ENCODE measurements around the gene TRPC1.

Gene TRPC1

DNA sequence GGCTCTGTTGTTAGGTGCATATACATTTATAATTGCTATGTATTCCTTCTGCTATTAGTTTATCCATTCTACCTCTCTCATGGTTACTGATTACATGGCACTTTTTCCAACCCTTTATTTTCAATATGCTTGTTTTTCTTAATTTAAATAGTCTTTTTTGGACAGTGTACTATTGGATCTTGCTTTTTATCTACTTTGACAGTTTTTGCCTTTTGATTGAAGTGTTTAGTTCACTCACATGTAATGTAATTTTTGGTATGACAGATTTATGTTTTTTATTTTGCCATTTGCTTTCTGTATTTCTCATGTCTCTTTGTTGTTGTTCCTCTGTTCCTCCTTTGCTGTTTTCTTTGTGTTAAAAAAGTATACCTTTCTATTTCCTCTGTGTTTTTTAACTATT, 44.5 kb downstream of the TRPC1 start:
- no peak for TF ChIP-seq ZFX (IDR thresholded peaks at IDR 0.05)
- TF ChIP-seq, protein P1, sequence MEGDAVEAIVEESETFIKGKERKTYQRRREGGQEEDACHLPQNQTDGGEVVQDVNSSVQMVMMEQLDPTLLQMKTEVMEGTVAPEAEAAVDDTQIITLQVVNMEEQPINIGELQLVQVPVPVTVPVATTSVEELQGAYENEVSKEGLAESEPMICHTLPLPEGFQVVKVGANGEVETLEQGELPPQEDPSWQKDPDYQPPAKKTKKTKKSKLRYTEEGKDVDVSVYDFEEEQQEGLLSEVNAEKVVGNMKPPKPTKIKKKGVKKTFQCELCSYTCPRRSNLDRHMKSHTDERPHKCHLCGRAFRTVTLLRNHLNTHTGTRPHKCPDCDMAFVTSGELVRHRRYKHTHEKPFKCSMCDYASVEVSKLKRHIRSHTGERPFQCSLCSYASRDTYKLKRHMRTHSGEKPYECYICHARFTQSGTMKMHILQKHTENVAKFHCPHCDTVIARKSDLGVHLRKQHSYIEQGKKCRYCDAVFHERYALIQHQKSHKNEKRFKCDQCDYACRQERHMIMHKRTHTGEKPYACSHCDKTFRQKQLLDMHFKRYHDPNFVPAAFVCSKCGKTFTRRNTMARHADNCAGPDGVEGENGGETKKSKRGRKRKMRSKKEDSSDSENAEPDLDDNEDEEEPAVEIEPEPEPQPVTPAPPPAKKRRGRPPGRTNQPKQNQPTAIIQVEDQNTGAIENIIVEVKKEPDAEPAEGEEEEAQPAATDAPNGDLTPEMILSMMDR (conservative IDR thresholded peaks at IDR 0.05): no peak

DNA sequence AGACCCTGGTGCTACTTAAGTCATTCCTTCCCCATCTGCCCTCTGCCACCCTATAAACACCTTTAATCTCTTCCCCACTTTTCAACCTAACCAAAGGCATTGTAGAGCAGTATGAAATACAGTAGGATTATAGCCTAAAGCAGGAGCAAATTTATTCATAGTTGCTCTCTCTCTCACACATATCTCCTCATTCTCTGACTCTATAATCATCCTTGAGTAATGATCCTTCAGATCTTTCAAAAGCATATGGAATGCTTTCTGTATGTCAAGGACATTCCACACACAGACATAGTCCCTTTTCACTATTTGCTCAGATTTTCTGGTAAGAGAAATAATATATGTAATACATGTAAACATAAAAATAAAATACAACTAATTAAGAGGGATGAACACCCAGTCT, 54.1 kb downstream of the TRPC1 start:
- TF ChIP-seq, protein P1 (conservative IDR thresholded peaks at IDR 0.05): no peak
- no peak for TF ChIP-seq ZFX (IDR thresholded peaks at IDR 0.05)
- H3K27ac ChIP-seq: no peak overlapping the region

More for the DNA sequence above, 44.5 kb downstream of the TRPC1 start:
- no peak overlapping the region for H3K27ac ChIP-seq

DNA sequence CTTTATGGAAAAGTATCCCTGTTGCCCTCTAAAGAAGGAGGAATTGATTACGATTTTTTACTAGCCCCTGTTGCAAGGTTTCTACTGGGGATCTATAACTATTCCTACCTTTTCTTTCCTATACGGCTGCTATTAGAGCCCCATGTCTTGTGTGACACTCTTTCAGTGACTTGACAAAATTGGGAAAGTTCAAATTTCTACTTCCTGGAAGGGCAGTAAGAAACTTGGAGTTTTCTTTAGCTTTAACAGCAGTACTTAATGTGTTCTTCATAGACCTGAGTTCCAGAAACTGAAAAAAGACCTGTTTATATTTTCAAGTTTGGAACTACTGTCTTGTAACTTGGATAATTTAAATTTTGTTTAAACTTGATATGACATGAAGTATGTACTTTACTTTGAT, 54.7 kb downstream of the TRPC1 start:
- TF ChIP-seq, protein P1 (conservative IDR thresholded peaks at IDR 0.05): no peak
- no peak overlapping the region for H3K27ac ChIP-seq

DNA sequence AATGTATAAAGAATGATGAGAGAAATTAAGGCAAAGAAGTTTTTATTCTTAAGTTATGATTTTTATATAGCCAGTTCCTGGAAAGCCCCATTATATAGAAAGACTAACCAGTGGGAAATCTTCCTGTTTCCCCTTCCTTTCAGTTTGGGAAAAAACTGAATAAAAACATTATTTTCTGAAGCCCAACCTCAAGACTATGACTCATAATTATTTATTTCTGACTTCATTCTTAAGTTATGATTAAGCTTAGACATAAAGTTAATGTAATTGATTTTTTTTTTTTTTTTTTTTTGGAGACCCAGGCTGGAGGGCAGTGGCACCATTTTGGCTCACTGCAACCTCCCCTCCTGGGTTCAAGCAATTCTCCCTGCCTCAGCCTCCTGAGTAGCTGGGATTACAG, 55.8 kb downstream of the TRPC1 start:
- TF ChIP-seq, protein P1 (conservative IDR thresholded peaks at IDR 0.05): no peak
- TF ChIP-seq ZFX (IDR thresholded peaks at IDR 0.05): no peak
- H3K27ac ChIP-seq: no peak overlapping the region

DNA sequence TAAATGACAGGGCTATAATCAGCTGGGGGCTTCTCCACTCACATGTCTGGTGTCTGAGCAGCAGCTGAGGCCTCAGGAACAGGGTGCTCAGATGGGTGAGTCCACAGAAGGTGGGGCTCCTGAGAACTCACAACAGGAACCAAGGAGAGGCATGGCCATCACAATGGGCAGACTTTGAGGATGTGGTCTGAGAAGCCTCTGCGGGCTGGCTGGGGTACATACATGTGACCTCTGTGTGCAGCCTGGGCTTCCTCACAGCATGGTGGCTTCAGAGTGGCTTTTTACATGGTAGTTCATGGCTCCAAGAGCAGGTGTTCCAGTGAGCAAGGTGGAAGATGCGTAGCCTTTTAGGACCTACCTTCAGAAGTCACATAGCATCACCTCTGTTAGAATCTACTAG, 58.8 kb downstream of the TRPC1 start:
- TF ChIP-seq ZFX (IDR thresholded peaks at IDR 0.05): no peak
- TF ChIP-seq, protein P1 (conservative IDR thresholded peaks at IDR 0.05): no peak

DNA sequence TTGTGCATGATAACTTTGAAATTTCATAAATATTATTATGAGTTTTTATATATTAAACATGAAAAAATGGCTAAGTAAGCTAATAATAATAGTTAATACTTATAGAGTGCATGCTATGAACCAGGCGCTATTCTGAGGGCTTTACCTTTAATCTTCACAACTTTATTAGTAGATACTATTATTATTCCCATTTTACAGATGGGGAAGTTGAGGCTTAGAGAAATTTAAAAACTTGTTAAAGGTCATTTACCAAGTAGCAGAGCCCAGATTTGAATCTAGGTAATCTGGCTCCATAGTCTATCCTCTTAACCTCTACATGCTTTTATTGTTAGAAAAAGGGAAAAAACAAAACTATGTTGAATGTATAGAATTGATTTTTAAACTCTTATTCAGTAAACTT, 60.4 kb downstream of the TRPC1 start:
- TF ChIP-seq ZFX (IDR thresholded peaks at IDR 0.05): no peak
- no peak overlapping the region for H3K27ac ChIP-seq

More for the DNA sequence above, 58.8 kb downstream of the TRPC1 start:
- no peak overlapping the region for H3K27ac ChIP-seq

DNA sequence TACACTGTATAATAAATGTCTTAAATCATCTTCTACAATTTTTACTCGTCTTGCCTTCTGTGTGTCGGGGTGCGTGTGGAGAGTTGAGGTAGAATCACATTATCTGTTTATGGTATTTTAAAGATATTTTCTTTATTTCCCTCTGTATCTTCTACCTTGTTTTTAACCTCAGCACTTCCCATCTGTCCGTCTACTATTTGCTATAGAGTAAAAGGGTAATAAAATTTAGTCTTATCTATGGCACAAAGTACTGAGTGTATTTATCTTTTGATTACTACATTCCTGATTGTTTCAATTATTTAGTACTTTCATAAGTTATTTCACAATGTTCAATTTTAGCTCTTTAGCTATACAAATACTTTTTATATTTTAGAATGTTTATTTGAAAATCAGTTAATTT, 62.2 kb downstream of the TRPC1 start:
- TF ChIP-seq, protein P1 (conservative IDR thresholded peaks at IDR 0.05): no peak
- no peak for TF ChIP-seq ZFX (IDR thresholded peaks at IDR 0.05)
- H3K27ac ChIP-seq: no peak overlapping the region

DNA sequence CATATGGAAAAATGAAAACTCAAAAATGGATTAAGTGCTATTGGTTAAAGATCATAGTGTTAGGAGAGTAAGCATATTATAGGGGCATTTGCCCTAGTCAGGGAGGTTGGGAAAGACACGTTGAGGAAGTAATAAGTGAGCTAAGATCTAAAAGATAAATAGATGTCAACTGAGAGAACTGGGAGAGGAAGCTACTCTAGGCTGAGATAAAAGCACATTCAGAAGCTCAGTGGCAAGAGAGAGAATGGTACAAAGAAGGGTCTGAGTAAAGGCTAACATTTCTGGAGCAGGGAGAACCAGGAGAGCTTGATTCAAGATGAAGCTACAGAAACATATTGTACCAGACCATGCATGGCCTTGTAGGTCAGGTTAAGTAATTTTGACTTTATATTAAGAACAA, 63.9 kb downstream of the TRPC1 start:
- TF ChIP-seq, protein P1 (conservative IDR thresholded peaks at IDR 0.05): no peak
- TF ChIP-seq ZFX (IDR thresholded peaks at IDR 0.05): no peak

More for the DNA sequence above, 63.9 kb downstream of the TRPC1 start:
- no peak overlapping the region for H3K27ac ChIP-seq
